ENCODE data around the gene TAPT1. TPM values are rescaled to one million over a fixed set of nuclear protein-coding genes. Genes with fewer than 3 reads are reported as not detected.
A peak's percentile ranks its signal among the peaks of the same experiment; 100 is the strongest.

The TAPT1 gene
- total and polyA plus RNA-seq, 2 of the 13 experiments (the other 11 are each of a cell fraction or from before 2014, with no cell fraction given) = 24.5 to 25.3 TPM

GRCh38 chr4:16111533-16111932 lies 114.7 kb downstream of the TAPT1 start (continued):
- TF ChIP-seq MLXIP (CRISPR knock-in tag; IDR thresholded peaks at IDR 0.05; ENCODE audit: borderline replicate concordance) (no peak), CC2D1A (CRISPR knock-in tag; IDR thresholded peaks at IDR 0.05) (no peak), ARID5B (CRISPR knock-in tag; IDR thresholded peaks at IDR 0.05) (peak; percentile 78), NR1H2 (CRISPR knock-in tag; IDR thresholded peaks at IDR 0.05; ENCODE audit: borderline replicate concordance, low read depth) (no peak), SP140L (CRISPR knock-in tag; IDR thresholded peaks at IDR 0.05; ENCODE audit: borderline replicate concordance) (no peak), KAT7 (CRISPR knock-in tag; IDR thresholded peaks at IDR 0.05; ENCODE audit: borderline replicate concordance) (no peak), NRL (CRISPR knock-in tag; IDR thresholded peaks at IDR 0.05; ENCODE audit: borderline replicate concordance) (no peak), KLF12 (CRISPR knock-in tag; IDR thresholded peaks at IDR 0.05; ENCODE audit: borderline replicate concordance) (no peak), RARA (CRISPR knock-in tag; IDR thresholded peaks at IDR 0.05) (peak; percentile 43; the same call in 1 of the 2 replicates), HOXA7 (CRISPR knock-in tag; IDR thresholded peaks at IDR 0.05) (no peak), ZNF557 (CRISPR knock-in tag; IDR thresholded peaks at IDR 0.05) (no peak), PHB2 (IDR thresholded peaks at IDR 0.05; ENCODE audit: partially characterized antibody) (no peak), HMG20A (CRISPR knock-in tag; IDR thresholded peaks at IDR 0.05; ENCODE audit: borderline replicate concordance) (0 out of 2 replicates have a peak, but pooled peaks have one; percentile 18), PHF21A (CRISPR knock-in tag; IDR thresholded peaks at IDR 0.05) (peak; percentile 36; the same call in 1 of the 2 replicates), MXD4 (CRISPR knock-in tag; IDR thresholded peaks at IDR 0.05) (no peak), EP300 (IDR thresholded peaks at IDR 0.05; ENCODE audit: low read depth in 2 of 2, low read length in 2 of 2) (peak in 1 of 2 experiments; percentile 38; a peak in 1 of 4 replicates), EP300 (CRISPR knock-in tag; IDR thresholded peaks at IDR 0.05; ENCODE audit: borderline replicate concordance) (no peak), HNF1A (IDR thresholded peaks at IDR 0.05; ENCODE audit: low read depth) (no peak), HNF1A (CRISPR knock-in tag; IDR thresholded peaks at IDR 0.05; ENCODE audit: borderline replicate concordance) (no peak), ZNF430 (CRISPR knock-in tag; IDR thresholded peaks at IDR 0.05) (no peak), ZNF766 (CRISPR knock-in tag; IDR thresholded peaks at IDR 0.05; ENCODE audit: borderline replicate concordance) (no peak)

All from HepG2 (cell line).